ENCODE measurements around the gene LRRK2.
"Not testable (repeated sequence)": the region's sequence is repeated elsewhere in the genome, so short reads cannot be mapped to it uniquely, and the experiment has no call there.

LRRK2 gene

GRCh38 chr12:40224439-40225291 lies at the start of gene LRRK2:
LRRK2 (plus strand) TSS chr12:40224997; CDS start chr12:40225132, 135 bp downstream.
- peak; percentile 22 to 58 for DNase-seq

DNA sequence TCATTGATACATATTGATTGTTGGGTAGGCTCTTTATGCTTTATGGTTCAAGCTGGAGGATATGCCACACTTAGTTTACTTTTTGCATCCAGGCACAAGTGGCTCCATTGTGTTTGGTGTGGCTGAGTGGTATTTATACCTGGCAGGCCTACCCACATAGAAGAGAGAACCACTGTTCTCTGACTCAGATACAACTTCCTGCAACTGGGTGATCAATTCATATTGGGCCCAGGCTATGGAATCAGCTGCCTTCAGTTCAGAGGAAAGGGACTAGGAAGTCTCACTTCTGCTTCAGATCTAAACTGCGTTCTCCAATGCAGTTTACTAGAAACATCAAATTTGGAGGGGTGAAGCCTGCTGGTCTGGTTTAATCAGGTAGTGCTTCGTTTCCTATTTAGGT lies 49.8 kb upstream of the LRRK2 start:
- no peak for DNase-seq

DNA sequence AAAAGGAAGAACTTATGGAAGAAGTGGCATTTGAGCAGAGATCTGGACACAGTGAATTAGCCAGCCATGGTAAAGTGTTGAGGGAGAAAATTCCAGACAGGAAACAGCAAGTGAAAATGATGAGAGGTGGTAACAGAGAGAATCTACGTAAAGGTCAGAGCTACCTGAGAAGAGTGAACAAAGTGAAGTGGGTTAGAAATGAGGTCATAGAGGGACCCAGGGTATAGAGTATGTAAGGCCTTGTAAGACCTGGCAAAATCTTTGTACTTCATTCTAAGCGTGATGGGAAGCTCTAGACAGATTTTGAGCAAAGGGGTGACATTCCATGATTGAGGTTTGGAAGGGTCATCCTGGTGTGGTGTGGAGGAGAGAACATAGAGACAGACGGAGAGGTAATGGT lies 49.3 kb upstream of the LRRK2 start:
- no peak for DNase-seq

DNA sequence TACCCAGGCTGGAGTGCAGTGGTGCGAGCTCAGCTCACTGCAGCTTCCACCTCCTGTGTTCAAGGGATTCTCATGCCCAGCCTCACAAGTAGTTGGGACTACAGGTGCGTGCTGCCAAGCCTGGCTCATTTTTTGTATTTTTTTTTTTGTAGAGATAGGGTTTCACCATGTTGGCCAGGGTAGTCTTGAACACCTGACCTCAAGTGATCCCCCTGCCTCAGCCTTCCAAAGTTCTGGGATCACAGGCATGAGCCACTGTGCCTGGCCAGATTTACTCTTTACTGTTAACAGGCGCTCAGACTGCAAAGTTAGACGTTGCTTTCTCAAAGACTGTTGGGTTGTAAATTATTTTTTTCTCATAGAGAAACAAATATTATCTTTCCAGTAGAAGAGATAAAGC lies 46.1 kb upstream of the LRRK2 start:
- DNase-seq, result no peak

DNA sequence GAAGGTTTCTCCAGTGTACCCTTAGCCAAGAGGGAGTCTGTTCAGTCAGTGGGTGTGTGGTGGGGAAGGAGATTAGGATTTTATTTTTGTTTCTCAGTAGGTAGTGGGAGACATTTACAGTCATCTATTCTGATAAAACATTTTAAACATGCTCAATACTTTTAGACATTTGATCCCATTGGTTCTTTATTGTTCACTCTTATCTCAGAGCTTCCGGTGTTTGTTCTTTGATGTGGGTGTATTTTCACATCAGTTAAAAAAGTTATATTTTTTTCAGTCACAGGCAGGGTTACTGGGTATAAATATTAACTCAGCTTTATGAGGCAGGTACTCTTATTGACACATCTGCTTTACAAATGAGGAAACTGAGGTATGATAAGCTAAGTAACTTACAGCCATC lies 43.3 kb upstream of the LRRK2 start:
- DNase-seq, result no peak

GRCh38 chr12:40183715-40184114 lies 41.1 kb upstream of the LRRK2 start:
- DNase-seq, result no peak

DNA sequence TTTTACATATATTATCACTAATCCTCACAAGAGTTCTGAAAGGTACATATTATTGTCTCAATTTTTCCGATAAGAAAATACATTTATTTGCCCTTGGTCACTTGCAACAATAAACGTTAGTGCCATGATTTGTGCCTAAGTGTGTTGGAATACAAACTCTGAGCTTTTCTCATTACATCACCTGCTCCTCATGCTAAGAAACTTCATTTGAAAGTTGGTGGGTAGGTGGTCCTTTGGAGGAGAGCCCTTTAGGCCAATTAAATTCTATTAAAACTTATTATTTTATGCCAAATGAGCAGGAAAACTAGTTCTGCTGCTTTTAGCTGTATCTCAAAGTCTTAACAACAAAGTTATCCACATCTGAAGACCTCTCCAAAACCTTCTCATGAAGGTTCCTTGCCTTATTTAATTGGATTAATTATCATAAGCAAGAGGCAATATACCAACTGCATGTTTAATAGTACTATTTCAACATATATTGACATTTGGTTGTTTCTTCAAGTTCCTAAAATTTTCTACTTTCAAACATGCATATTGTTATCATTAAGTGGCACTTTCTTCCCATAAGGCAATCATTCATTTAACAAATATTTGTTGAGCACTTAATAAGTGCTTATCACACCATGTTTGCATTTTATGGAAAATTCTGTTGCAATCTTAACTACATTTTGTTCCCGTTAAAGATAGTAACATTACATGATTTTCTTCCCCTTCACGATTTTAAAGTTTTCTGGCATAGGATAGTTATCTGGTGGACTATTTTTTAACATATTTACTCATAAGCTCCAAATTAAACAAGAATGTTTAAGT lies 40.1 kb upstream of the LRRK2 start:
- no peak for DNase-seq

- DNase-seq, result no peak
These were observed 39.5 kb upstream of the LRRK2 start for GRCh38 chr12:40185303-40185693.

DNA sequence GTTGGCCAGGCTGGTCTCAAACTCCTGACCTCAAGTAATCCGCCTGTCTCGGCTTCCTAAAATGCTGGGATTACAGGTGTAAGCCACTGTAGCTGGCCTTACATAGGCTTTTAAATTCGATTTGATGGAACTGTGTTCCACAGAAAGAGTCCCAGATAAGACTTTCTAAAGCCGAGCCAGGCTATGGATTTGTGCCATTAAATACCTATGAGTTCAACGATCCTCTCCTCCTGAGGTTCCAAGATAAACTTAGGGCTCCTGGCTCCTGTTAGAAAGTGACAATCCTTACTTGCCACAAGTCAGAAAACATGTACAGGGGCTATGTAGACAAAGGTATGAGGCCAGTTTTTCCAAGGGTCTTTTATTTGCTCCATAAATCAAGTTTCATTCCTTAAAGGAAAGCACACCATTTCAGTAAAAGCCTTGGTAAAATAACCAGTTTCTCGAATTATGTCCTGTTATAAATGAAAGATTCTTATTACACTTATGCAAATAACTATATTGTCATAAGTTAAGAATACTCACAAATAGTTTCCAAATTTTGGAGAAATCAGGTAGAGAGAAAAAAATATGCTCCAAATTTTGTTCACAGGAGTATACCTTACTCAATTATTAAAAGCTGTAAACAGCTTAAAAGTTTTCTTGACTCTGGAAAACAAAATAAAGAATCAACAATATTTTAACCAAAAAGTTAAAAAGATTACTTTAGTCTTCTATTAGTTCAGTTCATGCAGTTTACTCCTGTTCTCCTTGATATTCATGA lies 36.1 kb upstream of the LRRK2 start:
- DNase-seq, result no peak

GRCh38 chr12:40192704-40193255 lies 32.0 kb upstream of the LRRK2 start:
- no peak for DNase-seq

DNA sequence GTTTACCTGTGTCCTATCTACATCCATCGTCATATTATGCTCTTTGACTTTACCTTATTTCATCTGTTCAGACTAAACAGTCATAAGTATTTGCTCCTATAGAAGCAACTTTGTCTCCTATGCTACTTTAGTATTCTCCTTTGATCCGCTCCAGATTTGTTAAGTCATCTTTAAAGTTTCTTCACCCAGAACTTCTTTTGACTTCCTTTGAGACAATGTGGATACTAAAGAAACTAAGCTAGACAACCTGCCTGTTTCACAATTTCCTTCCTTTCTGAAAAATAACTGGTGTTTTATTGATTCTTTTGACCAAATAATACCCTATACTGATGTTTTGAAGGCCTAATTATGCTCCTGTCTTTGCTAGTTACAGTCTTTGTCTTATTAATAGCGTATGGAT lies 30.0 kb upstream of the LRRK2 start:
- DNase-seq, result no peak

DNA sequence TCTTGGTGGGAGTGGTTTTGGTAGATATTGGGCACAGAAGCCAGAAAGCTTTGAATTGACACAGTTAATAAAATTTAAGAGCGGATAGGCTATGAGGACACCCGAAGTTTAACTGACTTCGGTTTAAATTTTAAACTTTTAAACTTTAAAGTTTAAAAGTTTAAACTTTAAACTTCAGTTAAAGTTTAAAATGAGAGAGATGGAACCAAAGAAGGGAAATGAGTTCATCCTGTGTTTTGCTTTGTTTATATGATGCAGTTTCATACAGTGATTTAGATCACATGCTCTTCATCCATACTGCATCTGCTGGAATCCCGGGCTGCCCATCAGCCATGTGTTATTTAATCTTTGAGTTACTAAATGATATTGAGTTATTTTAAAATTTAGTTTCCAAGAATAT lies 27.2 kb upstream of the LRRK2 start:
- DNase-seq, result no peak

- no peak for DNase-seq
These were observed 26.2 kb upstream of the LRRK2 start for GRCh38 chr12:40198601-40199000.

- no peak for DNase-seq
These were observed 22.4 kb upstream of the LRRK2 start for GRCh38 chr12:40202095-40203059.

DNA sequence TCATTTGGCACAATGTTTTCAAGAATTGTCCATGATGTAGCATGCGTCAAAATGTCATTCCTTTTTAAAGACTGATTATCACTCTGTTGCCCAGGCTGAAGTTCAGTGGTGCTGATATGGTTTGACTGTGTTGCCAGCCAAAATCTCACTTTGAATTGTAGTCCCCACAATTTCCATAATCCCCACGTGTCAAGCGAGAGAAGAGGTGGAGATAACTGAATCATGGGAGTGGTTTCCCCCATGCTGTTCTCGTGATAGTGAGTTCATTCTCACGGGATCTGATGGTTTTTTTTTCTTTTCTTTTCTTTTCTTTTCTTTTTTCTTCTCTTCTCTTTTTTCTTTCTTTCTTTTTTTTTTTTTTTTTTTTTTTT lies 21.8 kb upstream of the LRRK2 start:
- no peak for DNase-seq

GRCh38 chr12:40204337-40204736 lies 20.5 kb upstream of the LRRK2 start:
- no peak for DNase-seq

GRCh38 chr12:40207551-40207950 lies 17.2 kb upstream of the LRRK2 start:
- no peak for DNase-seq

DNA sequence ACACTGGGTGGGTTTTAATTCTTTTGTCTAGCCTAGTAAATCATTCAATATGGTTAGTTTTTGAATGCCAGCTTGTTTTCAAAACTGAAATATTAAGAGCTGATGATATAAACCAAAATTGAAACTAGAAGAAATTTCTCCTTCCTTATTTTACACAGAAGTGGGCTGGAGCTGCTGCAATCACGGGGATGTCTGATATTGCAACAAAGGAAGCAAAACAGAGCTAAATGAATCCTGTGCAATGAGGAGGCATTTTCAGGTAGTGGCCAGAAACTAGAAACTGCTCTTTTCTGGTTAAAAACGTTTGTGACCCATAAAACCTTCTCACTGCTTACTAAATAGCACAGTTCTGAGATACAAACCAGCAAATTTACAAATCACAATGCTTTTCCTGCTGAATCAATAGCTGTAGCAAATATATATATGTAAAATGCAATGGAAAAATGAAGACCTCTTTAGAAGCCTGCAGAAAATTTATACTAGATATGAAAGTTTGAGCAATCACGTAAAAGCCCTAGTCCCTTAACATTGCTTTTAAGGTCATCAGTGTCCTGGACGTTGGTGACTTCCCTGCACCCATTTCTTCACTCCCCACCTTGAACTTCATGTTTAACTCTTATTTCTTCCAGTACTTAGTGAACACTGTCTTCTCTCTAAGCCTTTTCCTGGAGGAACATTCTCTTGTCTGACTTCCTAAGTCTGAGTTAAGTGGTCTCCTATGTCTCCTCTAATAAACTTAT lies 15.9 kb upstream of the LRRK2 start:
- no peak for DNase-seq

GRCh38 chr12:40209886-40210285 lies 14.9 kb upstream of the LRRK2 start:
- DNase-seq, result peak in 1 of 2 experiments; percentile 12

GRCh38 chr12:40211186-40211585 lies 13.6 kb upstream of the LRRK2 start:
- not testable (repeated sequence) for DNase-seq

- DNase-seq, result no peak
These were observed 12.2 kb upstream of the LRRK2 start for GRCh38 chr12:40212566-40212965.
